Femur (tissue), 1 donor: ENCODE measurements around the gene THSD4.
A peak's percentile ranks its signal among the peaks of the same experiment; 100 is the strongest.

Source experiments
- DNase-seq: peaks from one replicate; pipeline ENCODE4 v3.0.0-alpha.2; 2017

THSD4 gene

DNA sequence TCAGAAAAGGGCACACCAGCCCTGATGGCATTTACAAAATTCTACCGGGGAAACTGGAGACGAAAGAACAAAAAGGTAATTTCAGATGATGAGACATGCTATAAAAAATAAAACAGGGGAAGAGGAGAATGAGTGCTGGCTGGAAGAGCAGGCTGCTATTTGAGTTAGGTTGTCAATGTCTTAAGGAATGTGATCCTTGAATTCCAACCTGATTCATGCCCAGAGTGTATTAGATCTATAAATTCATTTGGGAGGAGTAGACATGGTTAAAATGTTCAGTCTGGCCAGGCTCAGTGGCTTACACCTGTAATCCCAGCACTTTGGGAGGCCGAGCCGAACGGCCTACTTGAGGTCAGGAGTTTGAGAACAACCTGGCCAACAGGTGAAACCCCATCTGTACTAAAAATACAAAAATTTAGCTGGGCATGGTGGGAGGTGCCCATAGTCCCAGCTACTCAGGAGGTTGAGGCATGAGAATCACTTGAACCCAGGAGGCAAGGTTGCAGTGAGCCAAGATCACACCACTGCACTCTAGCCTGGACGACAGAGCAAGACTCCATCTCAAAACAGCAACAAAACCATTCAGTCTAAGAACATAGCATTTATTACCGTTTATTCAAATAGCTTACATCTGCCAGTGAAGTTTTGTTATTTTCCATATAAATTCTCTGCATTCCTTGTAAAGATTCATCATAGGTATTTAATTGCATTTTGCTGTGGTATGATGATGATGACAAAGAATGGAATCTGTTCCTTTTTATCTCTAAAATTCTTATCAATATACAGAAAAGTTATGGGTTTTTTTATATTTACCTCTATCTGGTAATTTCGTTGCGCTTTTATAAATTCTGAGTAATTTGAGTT, 568.4 kb downstream of the THSD4 start:
- DNase-seq, result no peak

- DNase-seq, result no peak
Measured at GRCh38 chr15:71685420-71685993, 570.2 kb downstream of the THSD4 start.

- no peak for DNase-seq
Measured at GRCh38 chr15:71686221-71687050, 571.2 kb downstream of the THSD4 start.

DNA sequence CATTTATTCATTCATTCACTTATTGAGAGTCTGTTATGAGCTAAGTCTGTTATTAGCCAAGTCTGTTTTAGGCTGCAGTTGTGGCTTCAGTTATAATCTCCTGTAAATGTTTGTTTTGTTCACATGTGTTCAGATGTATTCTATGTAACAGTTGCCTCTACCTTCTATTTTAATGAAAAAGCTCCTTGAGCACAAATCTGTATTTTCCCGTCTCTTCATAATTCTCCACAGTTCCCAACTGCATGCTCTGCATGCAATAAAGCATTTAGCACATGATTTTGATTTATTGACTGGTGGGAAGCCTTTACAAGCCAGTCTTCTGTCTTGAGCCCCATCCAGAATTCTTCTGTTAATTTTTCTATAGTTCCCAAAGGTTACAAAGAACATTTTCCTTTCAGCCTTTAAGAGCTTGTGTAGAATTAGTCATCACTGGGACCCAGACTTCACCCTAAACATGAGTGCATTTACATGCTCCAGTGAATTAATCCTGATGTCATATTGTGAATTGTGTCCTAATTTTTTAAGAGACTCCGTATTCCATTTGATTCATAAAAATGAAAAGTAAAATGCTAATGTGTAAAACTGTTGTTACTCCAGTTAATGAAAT, 572.7 kb downstream of the THSD4 start:
- no peak for DNase-seq

GRCh38 chr15:71688509-71689094, 573.3 kb downstream of the THSD4 start:
- DNase-seq, result no peak

DNA sequence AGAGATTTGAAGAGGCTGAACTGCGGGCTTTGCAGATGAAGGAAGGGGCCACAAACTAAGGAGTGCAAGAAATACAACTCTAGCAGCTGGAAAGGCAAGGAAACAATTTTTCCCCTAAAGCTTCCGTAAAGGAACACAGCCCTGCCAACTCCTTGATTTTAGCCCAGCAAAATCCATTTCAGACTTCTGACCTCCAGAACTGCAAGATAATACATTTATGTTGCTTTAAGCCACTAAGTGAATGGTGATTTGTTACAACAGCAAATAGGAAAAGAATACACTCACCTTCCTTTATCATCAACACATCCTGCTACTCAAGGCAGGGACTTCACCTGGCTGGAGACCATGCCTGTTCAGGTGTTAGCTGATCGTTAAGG, 575.8 kb downstream of the THSD4 start:
- DNase-seq, result no peak

DNA sequence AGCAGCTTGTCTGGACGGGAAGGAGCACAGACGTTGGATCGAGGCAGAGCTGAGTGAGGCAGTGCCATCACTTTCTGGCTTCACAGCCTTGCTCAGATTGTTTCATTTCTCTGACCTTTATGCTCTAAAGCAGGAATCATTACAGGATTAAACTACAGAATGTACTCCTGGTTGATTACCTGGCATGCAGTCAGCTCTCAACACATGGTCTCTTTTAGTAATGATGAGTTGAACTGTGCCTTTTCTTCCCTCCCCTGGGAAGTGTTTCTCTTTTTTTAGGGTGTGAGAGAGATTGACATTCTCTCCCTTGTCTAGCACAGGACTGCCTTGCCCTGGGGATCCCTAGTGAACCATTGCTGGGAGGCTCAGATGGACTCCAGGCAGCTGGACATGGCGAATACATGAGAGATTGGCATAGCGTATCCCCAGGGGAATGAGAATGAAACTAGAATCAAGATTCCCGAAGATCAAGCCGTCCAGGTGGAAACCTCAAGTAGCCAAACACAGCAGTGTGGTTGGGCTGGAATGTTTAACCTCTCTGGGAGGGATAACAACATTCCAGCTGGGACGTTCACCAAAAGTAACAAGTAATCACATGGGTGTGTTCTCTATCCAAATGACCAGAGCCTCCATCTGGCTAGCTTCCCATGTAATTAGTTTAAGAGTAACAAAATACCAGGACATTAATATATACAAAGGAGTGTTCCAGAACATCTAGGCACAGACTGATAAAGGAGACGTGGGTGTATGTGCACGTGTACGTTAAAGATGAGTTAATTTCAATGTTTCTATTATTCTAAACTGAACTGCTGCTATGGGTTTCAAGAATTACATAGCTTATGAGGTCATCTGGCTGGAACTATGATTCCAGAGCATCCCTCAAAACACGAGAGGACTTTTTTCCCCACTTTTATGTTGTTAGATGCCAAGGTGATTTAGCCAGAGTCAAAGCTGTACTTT, 576.5 kb downstream of the THSD4 start:
- DNase-seq, result peak; percentile 75

- DNase-seq, result no peak
Measured at GRCh38 chr15:71697236-71697635, 582.0 kb downstream of the THSD4 start.

DNA sequence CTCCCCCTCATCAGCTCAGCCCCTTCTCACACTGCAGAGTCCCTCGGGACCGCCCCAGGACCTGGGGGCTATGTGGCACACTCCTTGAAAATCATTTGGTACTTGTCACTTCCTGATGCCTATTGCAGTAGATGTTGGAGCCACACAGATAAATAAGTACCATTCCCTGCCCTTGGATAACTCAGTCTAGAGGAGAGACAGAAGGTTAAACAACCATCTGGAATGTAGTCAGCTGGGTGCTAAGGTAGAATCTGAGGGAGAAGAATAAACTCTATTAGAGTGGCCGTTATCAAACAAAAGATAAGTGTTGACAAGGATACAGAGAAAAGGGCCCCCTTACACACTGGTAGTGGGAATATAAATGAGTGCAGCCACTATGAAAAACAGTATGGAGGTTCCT, 582.8 kb downstream of the THSD4 start:
- no peak for DNase-seq

GRCh38 chr15:71698742-71699141, 583.5 kb downstream of the THSD4 start:
- no peak for DNase-seq

- DNase-seq, result no peak
Measured at GRCh38 chr15:71699977-71700376, 584.7 kb downstream of the THSD4 start.

DNA sequence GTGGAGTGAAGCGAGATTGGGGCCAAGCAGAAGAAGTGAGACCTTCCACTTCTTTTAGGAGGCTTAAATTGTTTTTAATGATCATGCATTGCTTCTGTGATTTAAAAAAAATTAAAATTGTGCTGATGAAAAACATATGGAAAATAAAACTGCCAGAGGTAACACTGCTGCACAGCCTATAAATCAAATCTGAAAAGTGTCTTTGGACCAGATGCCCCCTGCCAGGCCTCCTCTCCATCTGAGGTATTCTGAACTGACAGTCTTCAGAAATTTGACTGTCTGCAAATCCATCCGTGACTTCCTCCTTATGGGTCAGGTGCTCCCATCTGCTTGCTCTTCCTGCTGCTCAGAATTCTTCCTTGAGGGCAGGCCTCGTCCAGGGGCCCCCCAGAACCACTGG, 586.5 kb downstream of the THSD4 start:
- no peak for DNase-seq

DNA sequence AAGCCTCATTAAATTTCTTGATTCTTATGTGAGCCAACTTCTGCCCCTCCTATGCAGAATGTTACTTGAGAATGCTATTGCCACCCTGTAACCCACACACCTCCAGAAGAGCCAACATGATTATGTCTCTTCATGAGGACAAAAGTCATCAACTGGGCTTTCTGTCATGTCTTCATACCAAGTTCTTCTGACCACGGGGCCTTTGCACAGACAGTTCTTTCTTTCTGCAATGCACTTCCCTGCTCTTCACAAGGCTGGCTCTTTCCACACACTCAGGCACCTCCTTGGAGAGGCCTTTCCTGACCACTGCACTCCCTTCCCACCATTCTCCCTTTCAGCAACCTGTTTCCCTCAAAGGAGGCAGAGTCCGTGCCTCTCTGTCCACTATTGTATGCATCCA, 587.2 kb downstream of the THSD4 start:
- DNase-seq, result no peak

DNA sequence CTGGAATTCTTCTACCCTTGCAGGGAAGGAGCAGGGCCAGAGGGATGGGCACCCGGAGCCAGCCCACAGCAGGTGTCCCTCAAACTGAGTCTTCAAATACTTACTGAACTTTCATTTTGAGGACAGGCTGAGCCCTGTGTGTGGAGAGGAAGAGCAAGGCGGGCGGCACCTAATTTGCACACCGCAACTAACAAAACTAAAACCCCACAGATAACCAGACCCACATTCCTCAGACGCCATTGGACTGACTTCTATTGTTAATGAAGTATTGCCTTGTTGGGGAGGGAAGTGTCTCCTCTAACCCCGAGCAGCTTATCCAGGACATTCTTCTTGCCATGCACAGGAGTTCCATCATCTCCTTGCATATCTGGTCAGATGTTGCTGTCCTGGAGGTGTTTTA, 589.9 kb downstream of the THSD4 start:
- DNase-seq, result no peak

- DNase-seq, result no peak
Measured at GRCh38 chr15:71706461-71707229, 591.4 kb downstream of the THSD4 start.

DNA sequence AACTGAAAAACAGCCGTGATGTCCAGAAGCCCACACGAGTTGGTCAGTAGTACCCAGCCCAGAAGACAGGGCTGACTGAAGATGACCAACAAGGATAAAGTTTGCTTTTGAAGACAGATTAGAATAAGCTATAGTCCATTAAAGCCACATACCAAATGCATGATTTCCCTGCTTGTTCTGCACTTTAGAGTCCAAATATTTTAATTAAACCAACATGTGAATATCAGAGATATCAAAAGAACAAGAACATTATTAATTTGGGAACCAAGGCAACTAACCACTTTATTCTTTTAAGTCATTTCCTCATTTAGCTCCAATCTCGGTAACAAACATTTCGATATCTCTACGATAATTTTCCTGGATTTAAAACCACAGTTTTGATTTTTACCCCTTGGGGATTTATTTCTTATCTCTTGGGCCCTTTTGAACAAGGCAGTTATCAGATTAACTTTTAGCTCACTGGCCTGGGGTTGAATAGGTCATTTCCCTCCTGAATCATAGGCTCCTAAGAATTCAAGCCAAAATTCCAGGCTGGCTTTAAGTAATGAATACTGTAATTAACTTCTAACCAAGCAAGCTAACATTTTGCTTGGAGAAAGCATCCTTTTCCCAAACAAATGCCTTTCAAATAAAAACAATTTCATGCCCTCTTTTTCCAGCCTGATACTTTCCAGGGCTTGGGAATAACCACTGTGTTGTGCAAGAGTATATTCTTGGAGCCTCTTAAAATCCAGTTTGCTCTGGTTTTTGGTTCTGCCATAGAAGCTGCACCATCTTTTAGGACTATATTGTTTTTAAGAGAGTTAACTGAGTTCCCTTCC, 592.2 kb downstream of the THSD4 start:
- DNase-seq, result no peak

- no peak for DNase-seq
Measured at GRCh38 chr15:71708051-71708429, 592.8 kb downstream of the THSD4 start.

GRCh38 chr15:71708741-71709140, 593.5 kb downstream of the THSD4 start:
- peak; percentile 70 for DNase-seq

GRCh38 chr15:71709808-71710418, 594.6 kb downstream of the THSD4 start:
- DNase-seq, result no peak

- DNase-seq, result no peak
Measured at GRCh38 chr15:71712182-71712581, 596.9 kb downstream of the THSD4 start.
